Activated CD8-positive, alpha-beta memory T cell treated with anti-CD3 and anti-CD28 coated beads, Interleukin-2, amount 10 ng/mL, durations not matched to agents 7 days and 5 days (primary cell): Measurements from ENCODE around the gene IREB2. TPM values are rescaled to one million over a fixed set of nuclear protein-coding genes. Genes with fewer than 3 reads are reported as not detected.
"Not testable (repeated sequence)": the region's sequence is repeated elsewhere in the genome, so short reads cannot be mapped to it uniquely, and the experiment has no call there.

Source experiments
- ATAC-seq: fragments of 150-1000 bp; cut with Tn5 transposase; one replicate; pipeline ENCODE4 v1.10.0; 2021; ENCODE audit warnings: moderate library complexity
- CTCF ChIA-PET: fragments of 350-600 bp; sonication (Branson Sonifier 250); formaldehyde crosslinking; loops from one replicate; lab custom pipeline; 2021; ENCODE audit warnings: antibody characterized with exemption; lab: Charles Lee
- DNase-seq: peaks from one replicate; pipeline ENCODE4 v3.0.0-alpha.2; 2020
- H3K27ac Mint-ChIP-seq: one replicate; pipeline ENCODE4 v1.8.0; 2021; ENCODE audit warnings: mild to moderate bottlenecking, mixed read lengths
- H3K27me3 Mint-ChIP-seq: one replicate; pipeline ENCODE4 v1.8.0; 2021; ENCODE audit warnings: mixed read lengths
- H3K36me3 Mint-ChIP-seq: one replicate; pipeline ENCODE4 v1.8.0; 2021; ENCODE audit warnings: mild to moderate bottlenecking, mixed read lengths
- H3K4me1 Mint-ChIP-seq: one replicate; pipeline ENCODE4 v1.8.0; 2021; ENCODE audit warnings: mixed read lengths
- H3K4me3 Mint-ChIP-seq: one replicate; pipeline ENCODE4 v1.8.0; 2021; ENCODE audit warnings: mild to moderate bottlenecking, moderate library complexity, mixed read lengths
- H3K9me3 Mint-ChIP-seq: one replicate; pipeline ENCODE4 v1.8.0; 2022; ENCODE audit warnings: low read depth, mixed read lengths
- total RNA-seq, 2 experiments: library from RNA; stranded (reverse); gene quantifications; one replicate each; pipeline ENCODE4 v1.2.3, GENCODE V29; 2021

The IREB2 gene
- total RNA-seq, 2 experiments from 2014 or later: 60.0 to 72.0 TPM

GRCh38 chr15:78536134-78536533, 98.1 kb downstream of the IREB2 start:
- Mint-ChIP-seq H3K4me3 (no peak overlapping the region), H3K36me3 (peaks cover 2% of the 10 kb centered on the region), H3K4me1 (peaks cover 4% of the 10 kb centered on the region), H3K27me3 (no peaks in the 10 kb centered on the region), H3K9me3 (no peaks in the 10 kb centered on the region), H3K27ac (no peak overlapping the region)
- DNase-seq: no peak
- ATAC-seq: no peak
- CTCF ChIA-PET: no interaction called here

DNA sequence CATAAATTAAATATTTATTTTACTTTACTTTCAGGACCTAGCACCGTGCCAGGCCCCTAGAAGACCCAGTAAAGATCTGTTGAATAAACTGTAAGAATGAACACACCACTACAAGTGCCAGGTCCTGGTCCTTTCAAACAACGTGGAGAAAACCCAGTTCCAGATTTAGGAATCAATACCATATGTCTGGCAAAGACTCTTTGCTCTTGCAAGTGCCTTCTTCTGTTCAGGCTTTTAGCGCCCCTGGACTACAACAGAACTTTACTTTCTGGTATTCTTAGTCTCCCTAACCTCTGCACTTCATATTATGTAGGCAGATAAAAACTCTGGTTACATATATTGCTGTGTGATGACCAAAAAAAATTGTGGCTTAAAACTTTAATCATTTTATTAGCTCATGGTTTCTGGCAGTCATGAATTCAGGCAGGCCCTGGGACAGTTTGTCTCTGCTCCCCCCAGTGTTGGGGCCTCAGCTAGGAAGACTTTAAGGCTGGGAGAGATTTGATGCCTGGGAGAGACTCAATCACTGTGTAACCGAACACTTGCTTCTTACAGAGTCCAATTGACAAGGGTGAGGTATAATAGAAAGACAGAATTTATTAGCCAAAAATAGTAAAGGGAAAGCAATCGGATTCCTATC, 99.4 kb downstream of the IREB2 start:
- Mint-ChIP-seq H3K27ac (peak overlapping the region; percentile 8), H3K4me3 (no peak overlapping the region), H3K4me1 (peaks cover 12% of the 10 kb centered on the region), H3K36me3 (peaks cover 12% of the 10 kb centered on the region), H3K27me3 (no peaks in the 10 kb centered on the region), H3K9me3 (no peaks in the 10 kb centered on the region)
- DNase-seq: no peak
- ATAC-seq: no peak
- CTCF ChIA-PET: no interaction called here

DNA sequence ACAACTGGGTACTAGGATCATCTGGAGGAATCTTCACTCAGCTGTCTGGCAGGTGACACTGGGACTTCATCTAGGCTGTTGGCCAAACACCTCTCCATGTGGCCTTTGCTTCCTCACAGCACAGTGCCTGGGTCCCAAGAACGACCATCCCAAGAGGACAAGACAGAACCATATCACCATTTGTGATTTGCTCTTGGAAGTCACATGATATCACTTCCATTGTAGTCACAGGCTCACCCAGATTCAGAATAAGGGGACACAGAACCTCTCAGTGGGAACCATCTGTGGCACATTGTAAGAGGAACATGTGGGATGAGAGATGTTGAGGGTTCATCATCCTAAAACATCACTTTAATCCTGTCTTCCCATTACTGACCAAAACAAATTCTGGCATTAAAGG, 100.3 kb downstream of the IREB2 start:
- Mint-ChIP-seq H3K27ac (no peak overlapping the region), H3K9me3 (no peaks in the 10 kb centered on the region), H3K4me3 (no peak overlapping the region), H3K36me3 (peaks cover 22% of the 10 kb centered on the region), H3K4me1 (peaks cover 21% of the 10 kb centered on the region), H3K27me3 (no peaks in the 10 kb centered on the region)
- DNase-seq: no peak
- CTCF ChIA-PET: no interaction called here
- ATAC-seq: no peak

DNA sequence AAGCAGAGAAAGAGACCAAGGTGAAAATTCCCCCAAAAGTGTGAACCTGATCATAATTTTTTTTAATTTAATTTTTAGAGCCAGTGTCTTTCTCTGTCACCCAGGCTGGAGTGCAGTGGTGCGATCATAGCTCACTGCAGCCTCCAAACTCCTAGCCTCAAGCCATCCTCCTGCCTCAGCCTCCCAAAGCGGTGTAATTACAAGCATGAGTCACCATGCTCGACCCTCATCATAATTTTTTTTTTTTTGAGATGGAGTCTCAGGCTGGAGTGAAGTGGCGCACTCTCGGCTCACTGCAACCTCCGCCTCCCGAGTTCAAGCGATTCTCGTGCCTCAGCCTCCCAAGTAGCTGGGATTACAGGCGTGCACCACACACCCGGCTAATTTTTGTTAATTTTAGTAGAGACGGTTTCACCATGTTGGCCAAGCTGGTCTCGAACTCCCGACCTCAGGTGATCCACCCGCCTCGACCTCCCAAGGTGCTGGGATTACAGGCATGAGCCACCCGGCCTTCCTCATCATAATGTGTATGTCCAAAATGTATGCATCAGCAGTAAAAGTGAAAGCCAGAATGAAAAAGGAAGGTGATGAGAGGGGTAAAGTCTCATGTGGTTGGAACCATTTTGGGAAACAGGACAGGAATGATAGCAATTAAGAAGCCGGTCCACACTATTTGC, 101.6 kb downstream of the IREB2 start:
- H3K4me1 Mint-ChIP-seq: peaks cover 21% of the 10 kb centered on the region
- ATAC-seq, DNase-seq, H3K27me3 Mint-ChIP-seq, H3K9me3 Mint-ChIP-seq: not testable (repeated sequence)
- peaks cover 25% of the 10 kb centered on the region for H3K36me3 Mint-ChIP-seq
- CTCF ChIA-PET: interaction anchor here (0.5 to 2.0 kb wide), 7 partner anchors 9 to 751 kb away, joined by 3 to 8 read pairs (median 4); partner anchors contain the start of gene IREB2
- peak overlapping the region; percentile 94 for H3K27ac Mint-ChIP-seq
- peak overlapping the region; percentile 86 for H3K4me3 Mint-ChIP-seq

DNA sequence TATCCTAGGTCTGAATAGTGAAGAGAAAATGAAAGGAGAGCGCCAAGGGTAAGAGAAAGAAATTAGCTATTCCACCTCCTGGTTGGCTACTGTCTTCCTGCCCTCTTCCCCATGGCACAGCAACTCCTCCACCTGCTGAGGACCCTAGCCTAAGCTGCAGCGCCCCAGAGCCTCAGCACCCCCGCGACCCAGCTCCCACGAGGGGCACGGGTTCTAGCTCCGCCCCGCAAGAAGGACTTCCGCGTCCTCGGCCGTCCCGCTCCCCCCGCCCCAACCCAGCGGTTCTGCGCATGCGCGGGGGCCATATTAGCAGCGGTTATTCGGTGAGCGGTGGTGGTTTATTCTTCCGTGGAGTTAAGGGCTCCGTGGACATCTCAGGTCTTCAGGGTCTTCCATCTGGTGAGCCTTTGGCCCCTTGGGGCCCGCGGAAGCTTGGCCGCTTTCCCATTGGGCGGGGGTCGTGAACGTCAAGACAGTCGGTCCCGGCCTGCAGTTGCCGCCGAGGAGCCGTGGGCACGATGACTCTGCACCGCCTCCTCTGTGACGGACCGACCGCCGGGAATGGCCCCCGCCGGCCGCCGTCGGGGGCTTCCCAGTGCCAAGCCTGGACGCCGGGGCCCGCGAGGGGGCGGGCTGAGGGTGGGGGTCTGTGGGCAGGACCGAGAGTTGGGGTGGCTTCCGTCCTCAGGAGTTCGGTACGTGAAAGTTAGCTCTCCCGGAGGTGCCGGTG, 102.3 kb downstream of the IREB2 start, which contains the start of gene PSMA4:
Gene PSMA4 (plus strand): TSS at position 304 of the 730 bp plus-strand sequence. CDS start 1,484 bp downstream, outside the sequence.
- peak within 1 kb of the TSS; percentile 94 for H3K27ac Mint-ChIP-seq
- H3K9me3 Mint-ChIP-seq: no peaks in the 10 kb centered on the region
- DNase-seq: peak; percentile 95
- no peaks in the 10 kb centered on the region for H3K27me3 Mint-ChIP-seq
- H3K36me3 Mint-ChIP-seq: peaks cover 30% of the 10 kb centered on the region
- ATAC-seq: peak; percentile 88
- H3K4me1 Mint-ChIP-seq: peaks cover 22% of the 10 kb centered on the region
- peak within 1 kb of the TSS; percentile 86 for H3K4me3 Mint-ChIP-seq
- CTCF ChIA-PET: interaction anchor here (0.5 to 2.0 kb wide), 7 partner anchors 9 to 751 kb away, joined by 3 to 8 read pairs (median 4); partner anchors contain the start of gene IREB2

DNA sequence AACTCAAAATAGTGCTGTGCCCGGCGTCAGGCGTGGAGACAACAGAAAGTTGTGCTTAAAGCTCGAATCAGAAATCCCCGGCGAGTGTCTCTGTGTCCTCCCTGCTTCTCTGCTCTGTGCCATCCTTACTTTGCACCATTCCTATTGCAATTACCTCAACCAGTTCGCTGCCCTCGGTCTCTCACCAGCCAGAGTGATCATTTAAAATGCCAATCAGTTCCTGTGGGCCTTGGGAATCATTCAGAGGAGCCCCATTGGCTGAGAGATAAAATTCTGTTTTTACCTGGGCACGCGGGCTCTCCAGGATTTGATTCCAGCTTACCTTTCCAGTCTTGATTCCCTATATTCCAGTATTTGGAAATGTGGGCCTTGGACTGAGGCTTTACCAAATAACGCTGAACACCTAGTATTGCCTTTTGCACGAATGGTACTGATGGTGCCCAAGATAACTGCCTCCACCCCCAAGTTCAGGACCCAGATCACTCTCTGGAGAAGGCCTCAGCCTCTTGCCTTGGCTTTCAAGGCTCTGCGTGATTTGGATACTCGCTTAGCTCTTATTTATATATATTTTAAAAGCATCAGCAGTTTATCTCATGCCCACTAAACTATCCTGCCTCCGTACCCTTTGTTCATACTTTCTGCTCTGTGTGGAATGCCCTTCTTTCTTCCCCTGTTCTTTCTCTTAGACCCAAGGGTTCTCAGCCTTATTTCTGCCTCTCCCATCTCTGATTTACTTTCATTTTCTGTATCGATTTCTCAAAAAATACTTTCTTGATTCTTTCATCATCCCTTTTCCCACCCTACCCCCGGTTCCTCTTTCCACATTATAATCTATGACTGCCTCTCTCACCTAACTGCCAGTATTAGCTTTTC, 103.1 kb downstream of the IREB2 start:
- Mint-ChIP-seq H3K27ac (peak overlapping the region; percentile 94), H3K4me3 (peak overlapping the region; percentile 86), H3K36me3 (peaks cover 38% of the 10 kb centered on the region), H3K4me1 (peaks cover 22% of the 10 kb centered on the region), H3K27me3 (no peaks in the 10 kb centered on the region), H3K9me3 (no peaks in the 10 kb centered on the region)
- CTCF ChIA-PET: interaction anchor here (0.6 to 2.0 kb wide), 8 partner anchors 9 to 169 kb away, joined by 3 to 6 read pairs (median 3); partner anchors contain the start of gene CHRNA5
- DNase-seq (peak; percentile 47), ATAC-seq (peak; percentile 21)

DNA sequence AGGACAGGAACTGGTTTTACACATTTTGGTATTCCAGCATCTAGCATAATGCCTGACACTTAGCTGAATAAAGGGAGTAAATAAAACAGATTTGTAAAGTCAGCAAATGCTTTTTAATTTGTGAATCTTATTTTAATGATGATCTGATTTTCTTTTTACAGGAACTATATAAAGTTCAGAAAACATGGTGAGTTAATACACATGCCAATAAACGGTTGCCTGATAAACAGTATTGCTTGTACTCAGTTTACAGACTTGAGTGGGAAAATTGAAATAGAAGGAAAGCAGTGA, 103.7 kb downstream of the IREB2 start:
- Mint-ChIP-seq H3K9me3 (no peaks in the 10 kb centered on the region), H3K27me3 (no peaks in the 10 kb centered on the region), H3K36me3 (peaks cover 41% of the 10 kb centered on the region), H3K27ac (peak overlapping the region; percentile 94), H3K4me1 (peaks cover 22% of the 10 kb centered on the region), H3K4me3 (peak overlapping the region; percentile 86)
- CTCF ChIA-PET: interaction anchor here (0.6 to 1.2 kb wide), 4 partner anchors 24 to 199 kb away, joined by 3 read pairs; partner anchors contain the start of gene CHRNA5
- no peak for ATAC-seq
- no peak for DNase-seq

DNA sequence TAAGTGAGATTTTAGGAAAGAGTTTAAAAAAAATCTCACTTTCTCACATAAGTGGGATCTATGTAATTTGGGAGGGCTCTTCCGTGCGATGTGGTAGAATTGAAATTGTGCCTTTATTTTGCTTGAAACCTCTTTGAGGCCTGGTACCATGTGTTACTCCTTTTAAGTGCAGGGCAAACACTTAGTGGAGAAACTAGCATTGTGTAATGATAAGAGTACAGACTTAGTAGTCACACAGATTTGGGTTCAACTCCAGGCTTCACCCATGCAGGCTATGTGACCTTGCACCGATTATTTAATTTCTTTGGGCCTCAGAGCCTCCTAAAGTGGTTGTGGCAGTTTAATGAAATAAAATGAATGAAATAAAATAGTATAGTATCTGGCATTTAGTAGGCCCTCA, 104.6 kb downstream of the IREB2 start:
- Mint-ChIP-seq H3K27me3 (no peaks in the 10 kb centered on the region), H3K4me1 (peaks cover 22% of the 10 kb centered on the region), H3K27ac (peak overlapping the region; percentile 94), H3K9me3 (no peaks in the 10 kb centered on the region), H3K36me3 (peaks cover 48% of the 10 kb centered on the region), H3K4me3 (peak overlapping the region; percentile 86)
- CTCF ChIA-PET: interaction anchor here (1.1 kb wide), 1 partner anchor 198 kb away, joined by 3 read pairs; no protein-coding TSS in a partner anchor
- no peak for DNase-seq
- no peak for ATAC-seq

DNA sequence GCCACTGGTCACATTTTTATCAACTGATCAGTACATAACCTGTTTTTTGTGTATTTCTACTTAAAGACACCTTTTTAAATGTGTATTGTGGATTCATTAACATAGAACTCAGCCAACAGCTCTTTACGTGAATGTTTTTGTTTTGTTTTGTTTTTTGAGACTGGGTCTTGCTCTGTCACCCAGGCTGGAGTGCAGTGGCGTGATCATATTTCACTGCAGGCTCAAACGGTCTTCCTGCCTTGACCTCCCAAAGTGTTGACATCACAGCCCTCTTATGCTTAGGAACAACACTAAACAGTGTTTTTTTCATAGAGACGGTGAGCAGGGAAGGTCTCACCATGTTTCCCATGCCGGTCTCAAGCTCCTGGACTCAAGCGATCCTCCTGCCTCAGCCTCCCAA, 112.2 kb downstream of the IREB2 start:
- Mint-ChIP-seq H3K27me3 (no peaks in the 10 kb centered on the region), H3K36me3 (peaks cover 44% of the 10 kb centered on the region), H3K4me3 (no peak overlapping the region), H3K4me1 (peaks cover 3% of the 10 kb centered on the region), H3K9me3 (no peaks in the 10 kb centered on the region), H3K27ac (no peak overlapping the region)
- CTCF ChIA-PET: interaction anchor here (1.1 kb wide), 1 partner anchor 10 kb away, joined by 3 read pairs; the partner anchor contains the start of gene PSMA4
- ATAC-seq: no peak
- DNase-seq: no peak

DNA sequence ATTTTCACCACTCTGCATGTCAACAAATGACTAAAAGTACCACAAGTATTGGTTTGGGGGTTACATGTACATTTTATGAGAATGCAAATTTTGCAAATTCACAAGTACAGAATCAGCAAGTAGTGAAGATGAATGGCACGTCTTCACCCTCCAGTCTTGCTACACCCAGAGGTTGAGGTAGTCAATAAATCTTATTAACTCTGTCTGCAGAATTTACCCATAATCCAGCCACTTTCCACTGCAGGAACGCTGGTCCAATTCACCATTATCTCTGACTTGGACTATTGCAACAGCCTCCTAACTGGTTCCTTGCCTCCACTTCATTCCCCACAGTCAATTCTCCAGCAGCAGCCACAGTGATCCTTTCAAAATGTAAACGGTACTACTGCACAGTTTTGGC, 112.8 kb downstream of the IREB2 start:
- Mint-ChIP-seq H3K9me3 (no peaks in the 10 kb centered on the region), H3K27ac (no peak overlapping the region), H3K27me3 (no peaks in the 10 kb centered on the region), H3K4me3 (no peak overlapping the region), H3K36me3 (peaks cover 37% of the 10 kb centered on the region), H3K4me1 (peaks cover 3% of the 10 kb centered on the region)
- ATAC-seq (no peak), DNase-seq (no peak)
- CTCF ChIA-PET: no interaction called here
